Loucy (cell line): ENCODE results near the gene RACK1.

Source experiments
- H2AFZ ChIP-seq: fragments of 200-600 bp; sonication (generic); 2 replicates; pipeline ENCODE4 v1.6.0; 2016; ENCODE audit warnings: antibody characterized with exemption, mild to moderate bottlenecking, low read length, moderate library complexity
- H3F3A ChIP-seq: fragments of 200-600 bp; 2 replicates; pipeline ENCODE4 v1.6.0; 2016; ENCODE audit warnings: antibody characterized with exemption, low read depth, mild to moderate bottlenecking
- H3K27me3 ChIP-seq: fragments of 200-600 bp; sonication (generic); 2 replicates; pipeline ENCODE4 v1.6.1; 2014; ENCODE audit warnings: low read length, mild to moderate bottlenecking; ENCODE audit not compliant: insufficient read depth, poor library complexity, severe bottlenecking
- H3K36me3 ChIP-seq: fragments of 200-600 bp; sonication (generic); 2 replicates; pipeline ENCODE4 v1.6.1; 2016; ENCODE audit warnings: low read length; ENCODE audit not compliant: insufficient read depth
- H3K4me1 ChIP-seq: fragments of 200-600 bp; sonication (generic); 2 replicates; pipeline ENCODE4 v1.5.1; 2014; ENCODE audit warnings: low read length, mild to moderate bottlenecking; ENCODE audit not compliant: insufficient read depth, poor library complexity, severe bottlenecking
- H3K4me2 ChIP-seq: fragments of 200-600 bp; sonication (generic); 2 replicates; pipeline ENCODE4 v1.6.0; 2014; ENCODE audit warnings: antibody characterized with exemption, low read length, low read depth, mild to moderate bottlenecking; ENCODE audit not compliant: poor library complexity, severe bottlenecking
- H3K4me3 ChIP-seq: fragments of 200-600 bp; sonication (generic); 2 replicates; pipeline ENCODE4 v1.5.1; 2014; ENCODE audit warnings: low read length, mild to moderate bottlenecking, mixed read lengths; ENCODE audit not compliant: poor library complexity, severe bottlenecking
- H3K79me2 ChIP-seq: fragments of 200-600 bp; sonication (generic); 2 replicates; pipeline ENCODE4 v1.6.1; 2014; ENCODE audit warnings: low read length; ENCODE audit not compliant: insufficient read depth
- H3K9ac ChIP-seq: fragments of 200-600 bp; sonication (generic); 2 replicates; pipeline ENCODE4 v1.6.0; 2014; ENCODE audit warnings: mild to moderate bottlenecking, low read depth, low read length, moderate library complexity; ENCODE audit not compliant: poor library complexity, severe bottlenecking
- H3K9me2 ChIP-seq: fragments of 200-600 bp; sonication (generic); replicated peaks from 2 replicates; pipeline ENCODE4 v1.6.1; 2016; ENCODE audit warnings: low read depth, low read length, mixed read lengths
- H3K9me3 ChIP-seq: fragments of 200-600 bp; sonication (generic); 2 replicates; pipeline ENCODE4 v1.6.1; 2014; ENCODE audit warnings: mild to moderate bottlenecking, antibody characterized with exemption, low read length, low read depth; ENCODE audit not compliant: insufficient read depth
- H4K20me1 ChIP-seq: fragments of 200-600 bp; sonication (generic); 2 replicates; pipeline ENCODE4 v1.6.0; 2014; ENCODE audit warnings: antibody characterized with exemption, low read length, mild to moderate bottlenecking; ENCODE audit not compliant: insufficient read depth, poor library complexity, severe bottlenecking
- CTCF ChIP-seq: fragments of 200-600 bp; sonication (generic); conservative IDR thresholded peaks from 2 replicates; pipeline ENCODE4 v1.5.1; 2014; ENCODE audit warnings: mild to moderate bottlenecking, antibody characterized with exemption, low read length
- EZH2phosphoT487 ChIP-seq: fragments of 200-600 bp; IDR thresholded peaks from 2 replicates; pipeline ENCODE4 v1.6.1; 2018; ENCODE audit warnings: antibody characterized with exemption, mild to moderate bottlenecking, moderate library complexity, borderline replicate concordance

RACK1 gene

DNA sequence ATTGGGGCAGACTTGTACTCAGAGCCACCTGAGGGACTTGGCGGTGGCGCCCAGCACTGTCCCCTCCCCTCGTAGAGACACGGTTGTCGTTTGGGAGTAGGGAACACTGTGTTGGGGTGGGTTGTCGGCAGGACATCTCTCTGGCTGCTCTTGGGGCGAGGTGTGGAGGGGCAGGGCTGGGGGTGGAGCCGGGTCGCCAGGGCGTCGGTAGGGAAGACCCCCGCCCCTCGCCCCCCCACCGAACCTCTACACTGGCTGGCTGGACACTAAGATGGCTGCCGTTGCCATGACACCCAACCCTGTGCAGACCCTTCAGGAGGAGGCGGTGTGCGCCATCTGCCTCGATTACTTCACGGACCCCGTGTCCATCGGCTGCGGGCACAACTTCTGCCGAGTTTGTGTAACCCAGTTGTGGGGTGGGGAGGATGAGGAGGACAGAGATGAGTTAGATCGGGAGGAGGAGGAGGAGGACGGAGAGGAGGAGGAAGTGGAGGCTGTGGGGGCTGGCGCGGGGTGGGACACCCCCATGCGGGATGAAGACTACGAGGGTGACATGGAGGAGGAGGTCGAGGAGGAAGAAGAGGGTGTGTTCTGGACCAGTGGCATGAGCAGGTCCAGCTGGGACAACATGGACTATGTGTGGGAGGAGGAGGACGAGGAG lies 19.8 kb downstream of the RACK1 start:
- Histone ChIP-seq H3K79me2 (peaks cover 16% of the 10 kb centered on the region; the same call in 1 of the 2 replicates), H3F3A (peaks cover 5% of the 10 kb centered on the region; the same call in 1 of the 2 replicates), H3K9me2 (no peaks in the 10 kb centered on the region), H3K36me3 (no peaks in the 10 kb centered on the region), H3K9me3 (no peaks in the 10 kb centered on the region), H3K9ac (peak overlapping the region; percentile 98), H3K27me3 (no peaks in the 10 kb centered on the region), H2AFZ (peak overlapping the region; percentile 49; the same call in 1 of the 2 replicates), H4K20me1 (no peaks in the 10 kb centered on the region), H3K4me3 (peak overlapping the region; percentile 96), H3K4me1 (peaks cover 12% of the 10 kb centered on the region), H3K4me2 (peak overlapping the region; percentile 95)
- TF ChIP-seq EZH2phosphoT487 (no peak), CTCF (no peak)

GRCh38 chr5:181223058-181223728 lies 20.5 kb downstream of the RACK1 start, which contains the start of gene TRIM41:
Gene TRIM41, plus strand, starts transcription at chr5:181223281. Its CDS starts 719 bp downstream, at chr5:181224000.
- H3K27me3 ChIP-seq = no peaks in the 10 kb centered on the region
- H3F3A ChIP-seq = peaks cover 5% of the 10 kb centered on the region; the same call in 1 of the 2 replicates
- no peaks in the 10 kb centered on the region for H3K36me3 ChIP-seq
- peak within 1 kb of the TSS; percentile 98 for H3K9ac ChIP-seq
- peak within 1 kb of the TSS; percentile 96 for H3K4me3 ChIP-seq
- H2AFZ ChIP-seq = peak within 1 kb of the TSS; percentile 70
- H4K20me1 ChIP-seq = no peaks in the 10 kb centered on the region
- H3K4me1 ChIP-seq = peaks cover 12% of the 10 kb centered on the region
- peak within 1 kb of the TSS; percentile 95 for H3K4me2 ChIP-seq
- TF ChIP-seq CTCF = no peak
- no peak for TF ChIP-seq EZH2phosphoT487
- no peaks in the 10 kb centered on the region for H3K9me3 ChIP-seq
- H3K79me2 ChIP-seq = peaks cover 16% of the 10 kb centered on the region; the same call in 1 of the 2 replicates
- H3K9me2 ChIP-seq = no peaks in the 10 kb centered on the region

DNA sequence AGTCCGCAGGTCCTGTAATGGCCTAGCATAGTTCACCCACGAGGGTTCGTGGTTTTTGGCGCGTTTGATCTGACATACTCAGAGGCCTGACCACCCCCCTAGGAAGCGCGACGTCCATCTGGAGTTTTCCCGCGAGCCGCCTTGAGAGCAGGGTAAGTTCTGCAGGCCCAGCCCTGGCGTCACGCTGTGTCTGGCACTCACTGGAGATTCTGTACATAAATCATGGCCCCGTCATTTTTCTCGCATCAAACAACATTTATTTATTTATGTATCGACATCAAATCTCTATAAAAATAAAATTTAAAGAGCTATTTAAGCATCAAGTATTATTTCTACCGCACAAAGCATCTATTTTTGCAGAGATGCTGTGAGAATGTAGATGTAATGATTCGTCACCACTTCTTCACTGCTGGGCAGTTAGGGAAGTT lies 21.1 kb downstream of the RACK1 start:
- Histone ChIP-seq H3K9me2 (no peaks in the 10 kb centered on the region), H3K27me3 (no peaks in the 10 kb centered on the region), H3K36me3 (no peaks in the 10 kb centered on the region), H3K9ac (peak overlapping the region; percentile 98), H3K4me1 (peaks cover 16% of the 10 kb centered on the region), H3K79me2 (peaks cover 16% of the 10 kb centered on the region; the same call in 1 of the 2 replicates), H4K20me1 (no peaks in the 10 kb centered on the region), H3K4me3 (peak overlapping the region; percentile 96), H2AFZ (peak overlapping the region; percentile 58; the same call in 1 of the 2 replicates), H3K9me3 (no peaks in the 10 kb centered on the region), H3K4me2 (peak overlapping the region; percentile 75), H3F3A (peaks cover 5% of the 10 kb centered on the region; the same call in 1 of the 2 replicates)
- no peak for TF ChIP-seq EZH2phosphoT487
- TF ChIP-seq CTCF = no peak
